Neural crest cell (in vitro differentiated cells): ENCODE data around the gene ZNF23. TPM values are rescaled to one million over a fixed set of nuclear protein-coding genes. Genes with fewer than 3 reads are reported as not detected.

ENCODE experiments used
- DNase-seq: peaks from one replicate; pipeline ENCODE4 v3.0.0; 2021; ENCODE audit warnings: low read depth, mixed read lengths, low spot score
- H3K27ac Mint-ChIP-seq: one replicate; pipeline ENCODE4 v1.8.0; 2021; ENCODE audit warnings: mild to moderate bottlenecking, mixed read lengths; ENCODE audit not compliant: unreplicated experiment
- H3K27me3 Mint-ChIP-seq: 2 replicates; pipeline ENCODE4 v1.8.0; 2021; ENCODE audit warnings: low read depth, mild to moderate bottlenecking, mixed read lengths
- H3K36me3 Mint-ChIP-seq: 2 replicates; pipeline ENCODE4 v1.8.0; 2021; ENCODE audit warnings: low read depth, mild to moderate bottlenecking, mixed read lengths
- H3K4me1 Mint-ChIP-seq: 2 replicates; pipeline ENCODE4 v1.8.0; 2021; ENCODE audit warnings: mixed read lengths
- H3K4me3 Mint-ChIP-seq: one replicate; pipeline ENCODE4 v1.8.0; 2021; ENCODE audit warnings: mild to moderate bottlenecking, mixed read lengths
- H3K9me3 Mint-ChIP-seq: 2 replicates; pipeline ENCODE4 v1.8.0; 2021; ENCODE audit warnings: mixed read lengths
- CTCF ChIP-seq: fragments of 200-600 bp; sonication (generic); conservative IDR thresholded peaks from 2 replicates; pipeline ENCODE4 v1.5.0; 2021; ENCODE audit warnings: antibody characterized with exemption, mild to moderate bottlenecking
- total RNA-seq: library from RNA; stranded (reverse); gene quantifications from 2 replicates; pipeline ENCODE4 v1.2.1, GENCODE V29; 2021

ZNF23 gene
- total RNA-seq, 1 donor from 2014 or later: 14.2 TPM

- no peak overlapping the region for H3K4me3 Mint-ChIP-seq
These were observed 28.3 kb upstream of the ZNF23 start for GRCh38 chr16:71490361-71490760.

GRCh38 chr16:71489122-71489521 lies 27.1 kb upstream of the ZNF23 start, which contains the start of gene ZNF19:
Gene ZNF19 (minus strand): TSS chr16:71489324. CDS start chr16:71482114, 7,210 bp downstream.
- no peak for TF ChIP-seq CTCF
- DNase-seq: no peak
- H3K27me3 Mint-ChIP-seq: peaks cover 16% of the 10 kb centered on the region
- H3K9me3 Mint-ChIP-seq: no peaks in the 10 kb centered on the region
- peaks cover 7% of the 10 kb centered on the region for H3K4me1 Mint-ChIP-seq
- H3K4me3 Mint-ChIP-seq: no peak within 1 kb of the TSS
- H3K27ac Mint-ChIP-seq: no peak within 1 kb of the TSS
- no peaks in the 10 kb centered on the region for H3K36me3 Mint-ChIP-seq

More at GRCh38 chr16:71490361-71490760, 28.3 kb upstream of the ZNF23 start:
- no peak for TF ChIP-seq CTCF
- Mint-ChIP-seq H3K9me3 (no peaks in the 10 kb centered on the region), H3K4me1 (no peaks in the 10 kb centered on the region), H3K27ac (no peak overlapping the region), H3K36me3 (no peaks in the 10 kb centered on the region), H3K27me3 (peaks cover 13% of the 10 kb centered on the region)
- no peak for DNase-seq

- Mint-ChIP-seq H3K4me3 (peak overlapping the region; percentile 88), H3K27me3 (peaks cover 8% of the 10 kb centered on the region), H3K9me3 (no peaks in the 10 kb centered on the region), H3K27ac (peak overlapping the region; percentile 83), H3K36me3 (no peaks in the 10 kb centered on the region), H3K4me1 (peaks cover 16% of the 10 kb centered on the region)
- DNase-seq: peak; percentile 65
- no peak for TF ChIP-seq CTCF
These were observed 22.2 kb upstream of the ZNF23 start for GRCh38 chr16:71484006-71484893.

GRCh38 chr16:71482569-71482968 lies 20.5 kb upstream of the ZNF23 start:
- no peak overlapping the region for H3K27ac Mint-ChIP-seq
- no peaks in the 10 kb centered on the region for H3K9me3 Mint-ChIP-seq
- H3K27me3 Mint-ChIP-seq: peaks cover 8% of the 10 kb centered on the region
- no peaks in the 10 kb centered on the region for H3K36me3 Mint-ChIP-seq
- peak overlapping the region; percentile 29 for H3K4me3 Mint-ChIP-seq
- no peak for TF ChIP-seq CTCF
- DNase-seq: no peak
- peaks cover 16% of the 10 kb centered on the region for H3K4me1 Mint-ChIP-seq

GRCh38 chr16:71480956-71481355 lies 18.9 kb upstream of the ZNF23 start:
- Mint-ChIP-seq H3K4me3 (no peak overlapping the region), H3K36me3 (no peaks in the 10 kb centered on the region), H3K9me3 (no peaks in the 10 kb centered on the region), H3K27ac (no peak overlapping the region), H3K27me3 (peaks cover 3% of the 10 kb centered on the region), H3K4me1 (peaks cover 16% of the 10 kb centered on the region)
- no peak for TF ChIP-seq CTCF
- no peak for DNase-seq
